ENCODE results near the gene ECT2.
"Not testable (repeated sequence)": the region's sequence is repeated elsewhere in the genome, so short reads cannot be mapped to it uniquely, and the experiment has no call there.

ECT2 gene

DNA sequence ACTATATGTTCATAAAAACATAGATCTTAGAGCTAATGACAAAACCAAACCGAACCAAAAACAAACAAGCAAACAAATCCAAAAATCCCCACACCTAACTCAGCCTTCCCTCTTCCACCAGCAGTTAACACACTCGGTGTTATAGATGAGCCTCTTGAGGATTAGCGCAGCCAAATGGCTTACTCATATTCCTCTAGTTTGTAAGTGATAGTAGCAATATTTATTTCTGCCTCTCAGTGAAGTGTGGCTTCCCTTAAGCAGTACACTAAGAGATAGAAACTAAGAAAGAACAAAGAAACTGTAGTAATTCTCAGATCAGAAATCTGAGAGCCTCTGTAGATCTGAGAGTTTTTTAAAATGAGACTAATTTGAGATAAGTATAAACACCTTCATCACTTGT lies 37.2 kb upstream of the ECT2 start:
- H3K4me3 ChIP-seq (ENCODE audit: low read depth, low read length), result no peak overlapping the region
- no peak for DNase-seq (ENCODE audit: low read depth)
- no peak for TF ChIP-seq CTCF (IDR thresholded peaks at IDR 0.05; ENCODE audit: control insufficient read depth, extremely low read depth, insufficient read depth)

GRCh38 chr3:172716476-172716875 lies 34.0 kb upstream of the ECT2 start:
- DNase-seq (ENCODE audit: low read depth), result no peak
- H3K4me3 ChIP-seq (ENCODE audit: low read depth, low read length), result no peak overlapping the region
- TF ChIP-seq CTCF (IDR thresholded peaks at IDR 0.05; ENCODE audit: control insufficient read depth, extremely low read depth, insufficient read depth), result no peak

DNA sequence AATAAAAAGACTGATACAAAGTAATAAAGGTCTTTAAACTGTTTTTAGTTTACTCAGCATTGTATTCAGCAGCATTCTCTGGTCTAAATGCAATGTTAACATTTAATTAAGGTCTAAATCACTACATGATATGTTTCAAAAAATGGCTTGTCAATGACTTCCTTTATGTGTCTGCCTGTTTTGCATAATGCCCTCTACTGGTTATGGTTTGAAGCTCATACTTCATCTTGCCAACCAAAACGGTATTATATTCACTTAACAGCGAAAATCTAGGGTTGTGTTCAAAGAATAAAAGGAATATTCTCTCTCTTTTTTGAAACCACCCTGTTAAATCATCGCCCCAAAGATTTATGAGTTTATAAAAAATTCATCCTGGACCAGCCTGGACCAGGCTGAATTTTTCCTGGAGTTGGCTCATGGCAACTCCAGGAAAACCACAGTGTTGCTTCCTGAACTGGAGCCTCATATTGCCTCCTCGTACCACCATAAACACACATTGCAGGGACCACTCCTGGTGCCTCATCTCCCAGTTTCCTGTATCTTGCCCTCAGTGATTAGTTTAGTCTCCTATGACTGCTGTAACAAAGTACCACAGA lies 32.9 kb upstream of the ECT2 start:
- no peak for DNase-seq (ENCODE audit: low read depth)
- TF ChIP-seq CTCF (IDR thresholded peaks at IDR 0.05; ENCODE audit: control insufficient read depth, extremely low read depth, insufficient read depth), result peak; percentile 62
- no peak overlapping the region for H3K4me3 ChIP-seq (ENCODE audit: low read depth, low read length)

- DNase-seq (ENCODE audit: low read depth); H3K4me3 ChIP-seq (ENCODE audit: low read depth, low read length): not testable (repeated sequence)
Observed at GRCh38 chr3:172722536-172723040, 27.9 kb upstream of the ECT2 start.

DNA sequence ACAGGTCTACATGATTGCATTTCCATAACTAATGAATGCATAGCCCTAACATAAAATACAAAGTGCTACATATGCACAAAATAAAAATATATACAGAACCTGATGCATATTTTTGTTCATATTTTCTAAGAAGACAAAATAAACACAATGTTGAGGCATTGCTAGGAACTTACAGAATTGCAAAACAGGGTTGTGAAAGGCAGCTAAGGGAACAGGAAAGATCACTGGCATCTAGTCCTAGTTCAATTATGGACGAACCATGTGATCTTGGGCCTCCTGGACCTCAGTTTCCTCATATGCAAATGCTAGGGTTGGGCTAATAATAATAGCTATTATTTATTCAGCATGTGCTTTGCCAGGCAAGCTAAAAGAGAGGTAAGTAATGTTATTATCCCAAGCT lies 24.1 kb upstream of the ECT2 start:
- no peak for TF ChIP-seq CTCF (IDR thresholded peaks at IDR 0.05; ENCODE audit: control insufficient read depth, extremely low read depth, insufficient read depth)
- DNase-seq (ENCODE audit: low read depth), result no peak
- H3K4me3 ChIP-seq (ENCODE audit: low read depth, low read length), result no peak overlapping the region

- no peak for TF ChIP-seq CTCF (IDR thresholded peaks at IDR 0.05; ENCODE audit: control insufficient read depth, extremely low read depth, insufficient read depth)
Observed at GRCh38 chr3:172735014-172735413, 15.5 kb upstream of the ECT2 start.

GRCh38 chr3:172739462-172739861 lies 11.1 kb upstream of the ECT2 start:
- no peak for DNase-seq (ENCODE audit: low read depth)
- TF ChIP-seq CTCF (IDR thresholded peaks at IDR 0.05; ENCODE audit: control insufficient read depth, extremely low read depth, insufficient read depth), result no peak
- H3K4me3 ChIP-seq (ENCODE audit: low read depth, low read length), result no peak overlapping the region

More at GRCh38 chr3:172735014-172735413, 15.5 kb upstream of the ECT2 start:
- DNase-seq (ENCODE audit: low read depth), result no peak
- no peak overlapping the region for H3K4me3 ChIP-seq (ENCODE audit: low read depth, low read length)

Measured in LNCaP clone FGC (cell line).